ENCODE data around the gene SEMA4A. TPM values are rescaled to one million over a fixed set of nuclear protein-coding genes. Genes with fewer than 3 reads are reported as not detected.

Gene SEMA4A
- total and polyA plus RNA-seq, 9 of the 15 experiments (the other 6 are each of a cell fraction or from before 2014, with no cell fraction given): 0.04 to 1.7 (median 0.45) TPM

GRCh38 chr1:156214024-156214748 is 60.8 kb downstream of the SEMA4A start (continued):
- TF ChIP-seq JUN (IDR thresholded peaks at IDR 0.05; ENCODE audit: borderline replicate concordance, low read depth, low read length): peak; percentile 42; the same call in 1 of the 2 replicates
- TF ChIP-seq JUN (CRISPR knock-in tag; IDR thresholded peaks at IDR 0.05; ENCODE audit: borderline replicate concordance): no peak
- TF ChIP-seq L3MBTL2 (IDR thresholded peaks at IDR 0.05): peak; percentile 61
- TF ChIP-seq NCOR1 (IDR thresholded peaks at IDR 0.05): 0 out of 2 replicates have a peak, but pooled peaks have one; percentile 8
- TF ChIP-seq TEAD2 (tag; IDR thresholded peaks at IDR 0.05): 0 out of 2 replicates have a peak, but pooled peaks have one; percentile 9
- TF ChIP-seq KAT7 (CRISPR knock-in tag; IDR thresholded peaks at IDR 0.05; ENCODE audit: borderline replicate concordance): 0 out of 2 replicates have a peak, but pooled peaks have one; percentile 5
- TF ChIP-seq ZNF277 (CRISPR knock-in tag; IDR thresholded peaks at IDR 0.05; ENCODE audit: borderline replicate concordance): no peak
- TF ChIP-seq RBBP5 (IDR thresholded peaks at IDR 0.05; ENCODE audit: borderline replicate concordance, insufficient read depth, low read length, poor library complexity, severe bottlenecking): peak; percentile 15
- TF ChIP-seq ZNF12 (CRISPR knock-in tag; IDR thresholded peaks at IDR 0.05): no peak
- no peak for TF ChIP-seq FOXM1 (IDR thresholded peaks at IDR 0.05; ENCODE audit: low read depth)
- TF ChIP-seq FOXM1 (CRISPR knock-in tag; IDR thresholded peaks at IDR 0.05; ENCODE audit: low read depth): no peak
- peak; percentile 55; the same call in 1 of the 2 replicates for TF ChIP-seq MTA3 (IDR thresholded peaks at IDR 0.05; ENCODE audit: borderline replicate concordance)
- no peak for TF ChIP-seq ZNF324 (CRISPR knock-in tag; IDR thresholded peaks at IDR 0.05)
- TF ChIP-seq ZKSCAN3 (CRISPR knock-in tag; IDR thresholded peaks at IDR 0.05): no peak
- no peak for TF ChIP-seq FOXP1 (CRISPR knock-in tag; IDR thresholded peaks at IDR 0.05)
- no peak for TF ChIP-seq LARP7 (IDR thresholded peaks at IDR 0.05)
- peak; percentile 96 for TF ChIP-seq MAFG (tag; conservative IDR thresholded peaks at IDR 0.05)
- TF ChIP-seq E2F5 (CRISPR knock-in tag; IDR thresholded peaks at IDR 0.05): no peak
- TF ChIP-seq CBFA2T3 (IDR thresholded peaks at IDR 0.05): peak; percentile 44; the same call in 1 of the 2 replicates
- TF ChIP-seq NR0B1 (IDR thresholded peaks at IDR 0.05; ENCODE audit: partially characterized antibody): no peak
- no peak for TF ChIP-seq FOXA1 (IDR thresholded peaks at IDR 0.05; ENCODE audit: borderline replicate concordance)
- TF ChIP-seq HDAC3 (IDR thresholded peaks at IDR 0.05; ENCODE audit: borderline replicate concordance, partially characterized antibody): no peak
- TF ChIP-seq, protein P1, sequence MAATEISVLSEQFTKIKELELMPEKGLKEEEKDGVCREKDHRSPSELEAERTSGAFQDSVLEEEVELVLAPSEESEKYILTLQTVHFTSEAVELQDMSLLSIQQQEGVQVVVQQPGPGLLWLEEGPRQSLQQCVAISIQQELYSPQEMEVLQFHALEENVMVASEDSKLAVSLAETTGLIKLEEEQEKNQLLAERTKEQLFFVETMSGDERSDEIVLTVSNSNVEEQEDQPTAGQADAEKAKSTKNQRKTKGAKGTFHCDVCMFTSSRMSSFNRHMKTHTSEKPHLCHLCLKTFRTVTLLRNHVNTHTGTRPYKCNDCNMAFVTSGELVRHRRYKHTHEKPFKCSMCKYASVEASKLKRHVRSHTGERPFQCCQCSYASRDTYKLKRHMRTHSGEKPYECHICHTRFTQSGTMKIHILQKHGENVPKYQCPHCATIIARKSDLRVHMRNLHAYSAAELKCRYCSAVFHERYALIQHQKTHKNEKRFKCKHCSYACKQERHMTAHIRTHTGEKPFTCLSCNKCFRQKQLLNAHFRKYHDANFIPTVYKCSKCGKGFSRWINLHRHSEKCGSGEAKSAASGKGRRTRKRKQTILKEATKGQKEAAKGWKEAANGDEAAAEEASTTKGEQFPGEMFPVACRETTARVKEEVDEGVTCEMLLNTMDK (IDR thresholded peaks at IDR 0.05; ENCODE audit: borderline replicate concordance, insufficient read depth, low read depth, low read length, poor library complexity, severe bottlenecking): no peak
- TF ChIP-seq NCOA1 (IDR thresholded peaks at IDR 0.05; ENCODE audit: low read depth): no peak
